Measurements from ENCODE around the gene HSD17B11.
"Not testable (repeated sequence)": the region's sequence is repeated elsewhere in the genome, so short reads cannot be mapped to it uniquely, and the experiment has no call there.

GRCh38 chr4:87395073-87395472 is 4.1 kb upstream of the HSD17B11 start:
- TF ChIP-seq CTCF (IDR thresholded peaks at IDR 0.05 in 8 of 11, conservative IDR thresholded peaks at IDR 0.05 in 3 of 11); POLR2A (IDR thresholded peaks at IDR 0.05); POLR2AphosphoS5 (IDR thresholded peaks at IDR 0.05): not testable (repeated sequence)
